WTC11 (cell line): ENCODE results near the gene SFXN1. TPM values are rescaled to one million over a fixed set of nuclear protein-coding genes. Genes with fewer than 3 reads are reported as not detected.

Source experiments
- ATAC-seq: fragments of 200-7000 bp; cut with Tn5 transposase; 2 replicates; pipeline ENCODE4 v1.10.0; 2021; ENCODE audit warnings: mild to moderate bottlenecking, moderate library complexity
- CTCF ChIA-PET: fragments of 300-600 bp; sonication (Branson Sonifier 250); formaldehyde crosslinking; loops from one replicate; lab custom pipeline; 2021; ENCODE audit warnings: antibody characterized with exemption; lab: Charles Lee
- POLR2A ChIA-PET: fragments of 350-600 bp; sonication (Branson Sonifier 250); formaldehyde crosslinking; loops from one replicate; lab custom pipeline; 2021; ENCODE audit warnings: antibody characterized with exemption; lab: Charles Lee
- DNase-seq: peaks from one replicate; pipeline ENCODE4 v3.0.0; 2021; ENCODE audit warnings: low spot score
- H3K27ac Mint-ChIP-seq: 2 replicates; pipeline ENCODE4 v1.8.0; 2021; ENCODE audit warnings: mixed read lengths
- H3K27me3 Mint-ChIP-seq: 2 replicates; pipeline ENCODE4 v1.8.0; 2021; ENCODE audit warnings: low read depth, mild to moderate bottlenecking, moderate library complexity, mixed read lengths
- H3K36me3 Mint-ChIP-seq: 2 replicates; pipeline ENCODE4 v1.8.0; 2021; ENCODE audit warnings: mixed read lengths
- H3K4me1 Mint-ChIP-seq: 2 replicates; pipeline ENCODE4 v1.8.0; 2022; ENCODE audit warnings: mixed read lengths
- H3K4me3 Mint-ChIP-seq: 2 replicates; pipeline ENCODE4 v1.8.0; 2021; ENCODE audit warnings: mild to moderate bottlenecking, moderate library complexity, mixed read lengths
- H3K9me3 Mint-ChIP-seq: 2 replicates; pipeline ENCODE4 v1.8.0; 2021; ENCODE audit warnings: mixed read lengths
- CBFB ChIP-seq: sonication (generic); formaldehyde crosslinking; IDR thresholded peaks from 2 replicates; pipeline ENCODE4 v1.8.1; 2022; ENCODE audit warnings: mild to moderate bottlenecking, low read depth, missing genetic modification reagents
- ESRRA ChIP-seq: sonication (generic); formaldehyde crosslinking; IDR thresholded peaks from 2 replicates; pipeline ENCODE4 v1.8.1; 2022; ENCODE audit warnings: mild to moderate bottlenecking, missing genetic modification reagents, borderline replicate concordance
- FOXK1 ChIP-seq: sonication (generic); formaldehyde crosslinking; IDR thresholded peaks from 2 replicates; pipeline ENCODE4 v1.8.0; 2022; ENCODE audit warnings: mild to moderate bottlenecking, moderate library complexity, missing genetic modification reagents
- GABPB1 ChIP-seq: sonication (generic); formaldehyde crosslinking; IDR thresholded peaks from 2 replicates; pipeline ENCODE4 v1.8.1; 2023; ENCODE audit warnings: mild to moderate bottlenecking, missing genetic modification reagents
- GRHL2 ChIP-seq: fragments of 250-450 bp; sonication (Bioruptor Pico); IDR thresholded peaks from 2 replicates; pipeline ENCODE4 v1.8.0; 2022; ENCODE audit warnings: mild to moderate bottlenecking, moderate library complexity; ENCODE audit not compliant: insufficient replicate concordance, severe bottlenecking
- GTF2I ChIP-seq: fragments of 250-450 bp; sonication (Bioruptor Pico); conservative IDR thresholded peaks from 2 replicates; pipeline ENCODE4 v1.4.0; 2021; ENCODE audit warnings: mild to moderate bottlenecking
- JUN ChIP-seq: sonication (generic); formaldehyde crosslinking; IDR thresholded peaks from 2 replicates; pipeline ENCODE4 v1.8.0; 2023; ENCODE audit warnings: mild to moderate bottlenecking, missing genetic modification reagents
- MXD4 ChIP-seq: fragments of 250-450 bp; sonication (Bioruptor Pico); IDR thresholded peaks from 2 replicates; pipeline ENCODE4 v1.8.0; 2021; ENCODE audit warnings: mild to moderate bottlenecking, moderate library complexity, borderline replicate concordance
- MYBL2 ChIP-seq: sonication (generic); formaldehyde crosslinking; IDR thresholded peaks from 2 replicates; pipeline ENCODE4 v1.8.1; 2023; ENCODE audit warnings: mild to moderate bottlenecking, moderate library complexity, missing genetic modification reagents
- NR1H2 ChIP-seq: sonication (generic); formaldehyde crosslinking; IDR thresholded peaks from 2 replicates; pipeline ENCODE4 v1.9.0; 2021; ENCODE audit warnings: mild to moderate bottlenecking, moderate library complexity, missing genetic modification reagents
- SMAD3 ChIP-seq: sonication (generic); formaldehyde crosslinking; IDR thresholded peaks from 2 replicates; pipeline ENCODE4 v1.8.0; 2022; ENCODE audit warnings: missing genetic modification reagents, mild to moderate bottlenecking, borderline replicate concordance
- ZNF138 ChIP-seq: sonication (generic); formaldehyde crosslinking; conservative IDR thresholded peaks from 2 replicates; pipeline ENCODE4 v1.8.1; 2022; ENCODE audit warnings: mild to moderate bottlenecking, moderate library complexity, missing genetic modification reagents
- ZNF232 ChIP-seq: sonication (generic); formaldehyde crosslinking; IDR thresholded peaks from 2 replicates; pipeline ENCODE4 v1.8.0; 2022; ENCODE audit warnings: mild to moderate bottlenecking, missing genetic modification reagents
- total RNA-seq: library from RNA; stranded (reverse); gene quantifications from 3 replicates; pipeline ENCODE4 v1.2.3, GENCODE V29; 2021
- TF ChIP-seq, protein P1 (sequence below): fragments of 250-450 bp; sonication (Bioruptor Pico); IDR thresholded peaks from 2 replicates; pipeline ENCODE4 v2.1.2; 2022; ENCODE audit warnings: mild to moderate bottlenecking, moderate library complexity
- TF ChIP-seq, protein P2 (sequence below): fragments of 250-450 bp; sonication (Bioruptor Pico); IDR thresholded peaks from 2 replicates; pipeline ENCODE4 v1.9.0; 2021; ENCODE audit warnings: mild to moderate bottlenecking
- TF ChIP-seq, protein P3 (sequence below): sonication (generic); formaldehyde crosslinking; IDR thresholded peaks from 2 replicates; pipeline ENCODE4 v1.8.0; 2022; ENCODE audit warnings: mild to moderate bottlenecking, missing genetic modification reagents
- TF ChIP-seq, protein P4 (sequence below): sonication (generic); formaldehyde crosslinking; IDR thresholded peaks from 2 replicates; pipeline ENCODE4 v1.8.1; 2023; ENCODE audit warnings: mild to moderate bottlenecking, missing genetic modification reagents, moderate library complexity

The SFXN1 gene
- total RNA-seq, 1 experiment from 2014 or later, result 82.9 TPM

DNA sequence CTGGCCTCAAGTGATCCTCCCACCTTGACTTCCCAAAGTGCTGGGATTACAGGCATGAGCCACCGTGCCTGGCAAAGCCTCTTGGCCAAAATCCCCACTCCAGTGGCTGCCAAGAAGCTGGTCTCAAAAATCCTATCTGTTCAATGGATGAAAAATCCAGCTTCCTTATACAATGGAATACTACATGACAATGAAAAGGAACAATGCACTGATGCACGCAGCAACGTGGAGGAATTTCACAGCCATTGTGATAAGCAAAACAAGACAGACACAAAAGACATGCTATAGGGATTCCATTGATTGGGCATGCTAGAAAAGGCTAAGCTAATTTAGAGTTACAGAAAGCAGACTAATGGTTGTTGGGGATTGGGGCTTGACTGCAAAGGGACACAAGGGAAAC lies 13.1 kb upstream of the SFXN1 start:
- DNase-seq (no peak), ATAC-seq (no peak)
- ChIA-PET CTCF (interaction anchor here (0.6 to 2.3 kb wide), 47 partner anchors 9 to 557 kb away, joined by 3 to 44 read pairs (median 4); partner anchors contain the start of genes DRD1 and SFXN1), POLR2A (interaction anchor here (1.4 kb wide), 1 partner anchor 13 kb away, joined by 3 read pairs; the partner anchor contains the start of gene SFXN1)
- no peak overlapping the region for H3K4me3 Mint-ChIP-seq
- no peaks in the 10 kb centered on the region for H3K36me3 Mint-ChIP-seq
- H3K9me3 Mint-ChIP-seq, result no peaks in the 10 kb centered on the region
- H3K27ac Mint-ChIP-seq, result no peak overlapping the region
- H3K4me1 Mint-ChIP-seq, result peaks cover 5% of the 10 kb centered on the region
- TF ChIP-seq GRHL2 (no peak), SMAD3 (CRISPR knock-in tag) (no peak), FOXK1 (CRISPR knock-in tag) (no peak), MYBL2 (no peak)
- TF ChIP-seq, protein P1, sequence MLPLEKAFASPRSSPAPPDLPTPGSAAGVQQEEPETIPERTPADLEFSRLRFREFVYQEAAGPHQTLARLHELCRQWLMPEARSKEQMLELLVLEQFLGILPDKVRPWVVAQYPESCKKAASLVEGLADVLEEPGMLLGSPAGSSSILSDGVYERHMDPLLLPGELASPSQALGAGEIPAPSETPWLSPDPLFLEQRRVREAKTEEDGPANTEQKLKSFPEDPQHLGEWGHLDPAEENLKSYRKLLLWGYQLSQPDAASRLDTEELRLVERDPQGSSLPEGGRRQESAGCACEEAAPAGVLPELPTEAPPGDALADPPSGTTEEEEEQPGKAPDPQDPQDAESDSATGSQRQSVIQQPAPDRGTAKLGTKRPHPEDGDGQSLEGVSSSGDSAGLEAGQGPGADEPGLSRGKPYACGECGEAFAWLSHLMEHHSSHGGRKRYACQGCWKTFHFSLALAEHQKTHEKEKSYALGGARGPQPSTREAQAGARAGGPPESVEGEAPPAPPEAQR (CRISPR knock-in tag), result no peak
- TF ChIP-seq, all 79 proteins: peak for 0
- H3K27me3 Mint-ChIP-seq, result no peaks in the 10 kb centered on the region; the same call in 1 of the 2 replicates

DNA sequence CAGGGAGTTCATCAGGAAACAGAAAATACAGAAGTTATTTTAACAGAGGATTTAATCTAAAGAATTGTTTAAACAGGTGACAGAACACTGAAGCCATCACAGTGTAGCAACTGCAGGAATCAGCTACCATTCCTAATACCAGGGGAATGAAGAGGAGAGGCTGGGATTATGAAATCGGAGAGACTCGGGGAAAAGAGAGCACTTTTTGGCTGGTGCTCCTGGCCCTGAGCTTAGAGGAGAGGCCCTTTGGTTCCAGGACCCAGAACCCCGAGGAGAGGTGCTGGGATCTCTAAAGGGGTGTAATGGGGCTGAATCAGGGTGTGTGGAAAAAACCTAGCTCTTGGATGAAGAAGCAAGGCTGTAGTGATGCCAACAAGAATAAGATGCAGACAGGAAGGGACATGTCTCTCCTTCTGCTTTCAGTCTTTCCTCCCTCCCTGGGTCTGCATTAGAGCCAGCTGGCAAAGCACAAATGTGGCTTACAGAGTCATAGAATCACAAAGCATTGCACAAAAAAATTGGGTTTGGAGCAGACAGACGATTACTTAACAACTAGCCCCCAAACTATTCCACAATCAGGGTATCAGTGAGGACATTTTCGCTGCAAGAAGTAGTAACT lies 11.6 kb upstream of the SFXN1 start:
- Mint-ChIP-seq H3K4me1 (peaks cover 5% of the 10 kb centered on the region), H3K36me3 (no peaks in the 10 kb centered on the region), H3K27ac (no peak overlapping the region), H3K27me3 (no peaks in the 10 kb centered on the region; the same call in 1 of the 2 replicates), H3K4me3 (no peak overlapping the region), H3K9me3 (no peaks in the 10 kb centered on the region)
- TF ChIP-seq CBFB (CRISPR knock-in tag) (no peak), ESRRA (CRISPR knock-in tag) (no peak), ZNF138 (no peak), MYBL2 (no peak), NR1H2 (CRISPR knock-in tag) (no peak), GTF2I (CRISPR knock-in tag) (no peak), MXD4 (CRISPR knock-in tag) (no peak)
- TF ChIP-seq, protein P2, sequence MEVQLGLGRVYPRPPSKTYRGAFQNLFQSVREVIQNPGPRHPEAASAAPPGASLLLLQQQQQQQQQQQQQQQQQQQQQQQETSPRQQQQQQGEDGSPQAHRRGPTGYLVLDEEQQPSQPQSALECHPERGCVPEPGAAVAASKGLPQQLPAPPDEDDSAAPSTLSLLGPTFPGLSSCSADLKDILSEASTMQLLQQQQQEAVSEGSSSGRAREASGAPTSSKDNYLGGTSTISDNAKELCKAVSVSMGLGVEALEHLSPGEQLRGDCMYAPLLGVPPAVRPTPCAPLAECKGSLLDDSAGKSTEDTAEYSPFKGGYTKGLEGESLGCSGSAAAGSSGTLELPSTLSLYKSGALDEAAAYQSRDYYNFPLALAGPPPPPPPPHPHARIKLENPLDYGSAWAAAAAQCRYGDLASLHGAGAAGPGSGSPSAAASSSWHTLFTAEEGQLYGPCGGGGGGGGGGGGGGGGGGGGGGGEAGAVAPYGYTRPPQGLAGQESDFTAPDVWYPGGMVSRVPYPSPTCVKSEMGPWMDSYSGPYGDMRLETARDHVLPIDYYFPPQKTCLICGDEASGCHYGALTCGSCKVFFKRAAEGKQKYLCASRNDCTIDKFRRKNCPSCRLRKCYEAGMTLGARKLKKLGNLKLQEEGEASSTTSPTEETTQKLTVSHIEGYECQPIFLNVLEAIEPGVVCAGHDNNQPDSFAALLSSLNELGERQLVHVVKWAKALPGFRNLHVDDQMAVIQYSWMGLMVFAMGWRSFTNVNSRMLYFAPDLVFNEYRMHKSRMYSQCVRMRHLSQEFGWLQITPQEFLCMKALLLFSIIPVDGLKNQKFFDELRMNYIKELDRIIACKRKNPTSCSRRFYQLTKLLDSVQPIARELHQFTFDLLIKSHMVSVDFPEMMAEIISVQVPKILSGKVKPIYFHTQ (CRISPR knock-in tag), result no peak
- TF ChIP-seq, protein P3, sequence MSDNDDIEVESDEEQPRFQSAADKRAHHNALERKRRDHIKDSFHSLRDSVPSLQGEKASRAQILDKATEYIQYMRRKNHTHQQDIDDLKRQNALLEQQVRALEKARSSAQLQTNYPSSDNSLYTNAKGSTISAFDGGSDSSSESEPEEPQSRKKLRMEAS (CRISPR knock-in tag), result no peak
- TF ChIP-seq, protein P4, sequence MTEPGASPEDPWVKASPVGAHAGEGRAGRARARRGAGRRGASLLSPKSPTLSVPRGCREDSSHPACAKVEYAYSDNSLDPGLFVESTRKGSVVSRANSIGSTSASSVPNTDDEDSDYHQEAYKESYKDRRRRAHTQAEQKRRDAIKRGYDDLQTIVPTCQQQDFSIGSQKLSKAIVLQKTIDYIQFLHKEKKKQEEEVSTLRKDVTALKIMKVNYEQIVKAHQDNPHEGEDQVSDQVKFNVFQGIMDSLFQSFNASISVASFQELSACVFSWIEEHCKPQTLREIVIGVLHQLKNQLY (CRISPR knock-in tag), result no peak
- DNase-seq (no peak), ATAC-seq (no peak)
- ChIA-PET CTCF (interaction anchor here (0.8 to 1.2 kb wide), 3 partner anchors 11 to 515 kb away, joined by 3 to 4 read pairs (median 3); partner anchors contain the start of genes DRD1 and SFXN1), POLR2A (no interaction called here)

DNA sequence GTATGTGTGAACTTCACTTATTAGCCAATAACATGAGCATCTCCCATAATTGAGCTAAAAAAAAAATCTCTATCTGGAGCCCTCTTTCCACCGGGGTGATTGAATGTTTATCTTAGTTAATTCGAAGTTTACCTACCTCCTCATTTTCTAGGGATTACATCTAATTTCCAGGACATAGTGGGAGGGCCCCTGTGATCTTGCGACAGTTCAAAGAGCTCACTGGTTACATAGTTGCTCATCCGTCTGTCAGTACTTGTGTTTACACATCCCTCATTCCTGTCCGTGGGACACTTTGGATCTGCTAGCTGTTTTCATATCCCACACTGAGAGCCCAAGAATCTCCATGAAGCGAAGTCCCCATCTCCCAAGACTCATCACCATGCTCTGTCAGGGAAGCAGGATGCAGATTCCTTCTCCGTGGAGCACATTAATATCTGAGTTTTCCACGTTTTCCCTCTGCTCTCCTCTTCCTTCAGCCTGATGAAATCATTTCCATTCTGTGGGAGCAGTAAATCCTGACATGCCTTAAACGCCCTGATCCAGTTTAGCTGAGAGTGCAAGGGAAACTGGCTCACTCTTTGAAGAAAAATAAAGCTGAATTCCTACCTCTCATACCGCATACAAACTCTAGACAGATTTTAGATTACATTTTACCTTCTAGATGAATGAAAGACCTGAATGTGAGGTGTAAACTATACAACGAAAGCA lies 10.2 kb upstream of the SFXN1 start:
- Mint-ChIP-seq H3K4me1 (peaks cover 5% of the 10 kb centered on the region), H3K4me3 (no peak overlapping the region), H3K36me3 (no peaks in the 10 kb centered on the region), H3K9me3 (0 out of 2 replicates have a peak, but pooled peaks cover 4% of the 10 kb centered on the region), H3K27ac (no peak overlapping the region)
- ChIA-PET POLR2A (no interaction called here), CTCF (no interaction called here)
- no peak for TF ChIP-seq SMAD3 (CRISPR knock-in tag)
- no peak for TF ChIP-seq ZNF232 (CRISPR knock-in tag)
- peak; percentile 34; the same call in 1 of the 2 replicates for TF ChIP-seq GABPB1 (CRISPR knock-in tag)
- TF ChIP-seq JUN (CRISPR knock-in tag), result no peak
- TF ChIP-seq, all 79 proteins: peak for 1
- DNase-seq (no peak), ATAC-seq (no peak)
- no peaks in the 10 kb centered on the region; the same call in 1 of the 2 replicates for H3K27me3 Mint-ChIP-seq
